Superior temporal gyrus (tissue), 1 donor: ENCODE data around the gene ARID4B.
"Not testable (repeated sequence)": the region's sequence is repeated elsewhere in the genome, so short reads cannot be mapped to it uniquely, and the experiment has no call there.

Source experiments
- DNase-seq: peaks from one replicate; pipeline ENCODE4 v3.0.0-alpha.2; 2016; ENCODE audit errors: extremely low spot score

The ARID4B gene

DNA sequence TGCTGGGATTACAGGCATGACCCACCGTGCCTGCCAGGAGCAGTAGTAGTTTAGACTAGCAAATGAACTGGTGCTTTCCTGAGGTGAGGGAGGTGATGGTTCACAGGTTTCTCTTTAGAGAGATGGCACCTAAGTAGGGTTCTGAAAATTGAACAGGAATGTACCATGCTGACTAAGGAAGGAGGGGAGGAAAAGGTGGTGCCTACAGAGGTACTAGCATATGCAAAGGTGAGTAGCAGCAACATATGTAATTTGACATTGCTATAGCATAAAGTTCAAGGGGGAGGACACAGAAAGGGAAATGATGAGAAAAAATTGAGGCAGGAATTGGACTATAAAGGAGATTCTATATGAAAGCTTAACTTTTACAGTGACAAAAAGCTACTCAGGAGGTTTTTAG is 101.0 kb downstream of the ARID4B start:
- DNase-seq, result no peak

- DNase-seq, result no peak
These were observed 102.7 kb downstream of the ARID4B start for GRCh38 chr1:235225299-235225698.

GRCh38 chr1:235221653-235222375 is 106.2 kb downstream of the ARID4B start:
- no peak for DNase-seq

- DNase-seq, result no peak
These were observed 112.5 kb downstream of the ARID4B start for GRCh38 chr1:235215453-235215852.

- not testable (repeated sequence) for DNase-seq
These were observed 113.0 kb downstream of the ARID4B start for GRCh38 chr1:235214962-235215361.

GRCh38 chr1:235213752-235214151 is 114.2 kb downstream of the ARID4B start:
- DNase-seq, result no peak

DNA sequence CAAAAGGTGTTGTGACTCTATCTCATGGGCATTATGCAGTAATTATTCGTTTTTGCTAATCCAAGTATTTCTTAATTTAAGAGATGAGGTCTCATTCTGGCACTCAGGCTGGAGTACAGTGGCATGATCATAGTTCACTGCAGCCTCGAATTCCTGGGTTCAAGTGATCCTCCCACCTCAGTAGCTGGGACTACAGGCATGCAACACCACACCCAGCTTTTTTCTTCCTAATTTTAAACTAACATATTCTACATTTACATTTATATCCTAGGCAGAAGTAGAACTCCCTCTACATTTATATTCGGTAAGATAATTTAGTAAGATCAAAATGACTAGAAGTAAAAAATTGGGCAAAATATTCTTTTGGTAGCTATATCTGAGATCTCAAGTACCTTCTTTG is 116.5 kb downstream of the ARID4B start:
- no peak for DNase-seq

- no peak for DNase-seq
These were observed 120.8 kb downstream of the ARID4B start for GRCh38 chr1:235207209-235207565.

DNA sequence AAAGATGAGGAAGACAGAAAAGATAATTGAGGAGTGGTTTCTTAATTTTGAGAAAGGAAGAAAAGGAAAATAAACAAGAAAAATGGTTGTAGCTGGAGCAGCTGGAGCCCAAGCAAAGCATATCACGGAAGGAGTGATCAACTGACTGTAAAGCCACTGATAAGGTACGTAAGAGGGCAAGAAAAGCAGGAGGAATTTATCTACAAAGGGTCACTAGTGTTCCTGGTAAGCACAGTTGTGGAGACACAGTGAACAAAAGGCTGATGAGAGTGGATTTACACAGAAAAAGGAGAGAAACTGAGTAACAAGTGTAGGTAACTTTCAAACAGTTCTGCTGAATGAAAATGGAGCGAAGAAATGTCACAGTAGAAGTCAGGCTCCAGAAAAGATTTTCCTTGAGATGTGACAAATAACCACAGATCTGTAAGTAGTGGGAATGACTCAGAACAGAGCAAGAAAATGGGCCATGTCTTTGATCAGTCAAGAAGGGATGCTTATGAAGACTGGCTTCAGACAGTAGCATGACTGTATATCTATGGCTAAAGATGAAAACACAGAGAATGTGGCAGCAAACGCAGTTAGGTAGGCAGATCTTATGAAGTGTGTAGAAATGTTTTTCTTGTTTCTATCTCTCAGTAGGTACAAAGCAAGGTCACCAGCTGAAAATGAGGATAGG is 121.3 kb downstream of the ARID4B start:
- DNase-seq, result no peak

GRCh38 chr1:235205687-235206086 is 122.3 kb downstream of the ARID4B start:
- no peak for DNase-seq

- no peak for DNase-seq
These were observed 124.6 kb downstream of the ARID4B start for GRCh38 chr1:235203428-235203827.

GRCh38 chr1:235202447-235202846 is 125.5 kb downstream of the ARID4B start:
- not testable (repeated sequence) for DNase-seq

DNA sequence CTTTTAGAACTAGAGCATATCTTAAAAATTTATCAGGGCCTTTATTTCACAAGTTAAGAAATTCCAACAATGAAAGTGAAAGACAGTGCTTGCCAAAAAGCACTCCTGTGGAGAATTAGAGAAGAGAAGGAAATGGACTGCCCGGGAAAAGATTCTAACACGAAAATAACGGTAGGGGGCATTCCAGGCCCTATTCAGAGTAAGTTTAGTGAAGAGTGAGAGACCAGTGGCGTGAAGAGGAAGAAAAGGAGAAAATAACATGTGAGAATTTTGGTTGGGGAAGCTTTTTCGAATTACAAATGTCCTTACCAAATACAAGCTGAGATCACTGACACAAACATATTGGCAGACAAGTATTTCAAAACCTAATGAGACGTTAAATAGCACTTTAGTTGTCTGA is 128.5 kb downstream of the ARID4B start:
- peak; percentile 43 for DNase-seq

DNA sequence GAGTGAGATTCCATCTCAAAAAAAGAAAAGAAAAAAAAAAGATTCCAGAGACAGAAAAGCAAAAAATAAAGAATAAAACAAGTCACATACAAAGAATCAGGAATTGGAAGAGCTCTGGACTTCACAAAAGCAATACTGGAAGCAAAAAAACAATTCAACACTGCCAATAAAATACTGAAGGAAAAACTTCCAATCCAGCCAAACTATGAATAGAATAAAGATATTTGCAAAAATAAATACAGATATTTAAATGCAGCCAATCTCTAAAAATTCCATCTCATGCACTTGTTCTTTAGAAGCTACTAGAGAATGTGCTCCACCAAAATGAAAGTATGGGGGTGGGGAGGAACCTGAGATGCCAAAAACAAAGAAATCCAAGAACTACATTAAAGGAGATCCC is 137.5 kb downstream of the ARID4B start:
- no peak for DNase-seq

DNA sequence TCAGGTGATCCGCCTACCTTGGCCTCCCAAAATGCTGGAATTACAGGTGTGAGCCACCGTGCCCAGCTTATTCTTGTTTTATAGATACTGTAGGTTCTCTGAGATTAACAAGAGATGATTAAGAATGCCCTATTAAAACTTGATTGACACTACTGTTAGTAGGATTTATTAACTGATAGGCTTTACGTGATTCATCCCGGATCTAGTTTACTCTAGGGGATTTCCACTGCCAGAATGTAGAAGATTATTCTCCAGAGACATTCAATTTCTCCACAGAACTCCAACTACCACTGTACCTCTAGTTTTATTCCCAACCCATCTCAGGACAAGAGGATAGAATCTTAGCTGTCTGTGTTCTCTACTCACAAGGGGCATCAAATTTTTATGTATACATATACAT is 140.7 kb downstream of the ARID4B start:
- no peak for DNase-seq

- no peak for DNase-seq
These were observed 146.3 kb downstream of the ARID4B start for GRCh38 chr1:235181561-235182245.

DNA sequence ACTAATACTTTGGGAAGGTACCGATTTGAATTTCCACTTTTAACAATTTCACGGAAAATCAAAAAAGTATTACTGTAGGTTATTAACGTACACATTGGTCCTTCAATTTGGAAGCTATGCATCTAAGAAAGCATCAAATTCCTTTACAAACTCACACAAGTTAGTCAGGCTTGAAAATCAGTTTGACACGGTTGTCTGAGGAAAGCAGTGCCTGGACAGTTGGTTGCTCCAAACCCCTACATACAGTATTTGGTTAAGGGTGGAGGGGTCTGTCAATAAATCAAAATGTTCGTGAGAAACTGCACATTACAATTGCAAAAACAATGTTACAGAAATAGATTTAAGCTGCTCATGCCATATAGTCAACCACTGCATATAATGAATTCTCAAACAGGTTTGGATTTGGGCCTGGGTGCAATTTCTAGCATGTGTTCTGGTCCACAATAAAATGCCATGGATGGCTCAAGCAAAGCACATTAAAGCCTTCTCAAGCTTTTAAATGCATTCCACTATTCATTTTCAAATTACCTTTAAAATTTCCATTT is 147.0 kb downstream of the ARID4B start:
- DNase-seq, result no peak

GRCh38 chr1:235176486-235176885 is 151.5 kb downstream of the ARID4B start:
- DNase-seq, result no peak

- DNase-seq, result no peak
These were observed 158.0 kb downstream of the ARID4B start for GRCh38 chr1:235169986-235170385.

DNA sequence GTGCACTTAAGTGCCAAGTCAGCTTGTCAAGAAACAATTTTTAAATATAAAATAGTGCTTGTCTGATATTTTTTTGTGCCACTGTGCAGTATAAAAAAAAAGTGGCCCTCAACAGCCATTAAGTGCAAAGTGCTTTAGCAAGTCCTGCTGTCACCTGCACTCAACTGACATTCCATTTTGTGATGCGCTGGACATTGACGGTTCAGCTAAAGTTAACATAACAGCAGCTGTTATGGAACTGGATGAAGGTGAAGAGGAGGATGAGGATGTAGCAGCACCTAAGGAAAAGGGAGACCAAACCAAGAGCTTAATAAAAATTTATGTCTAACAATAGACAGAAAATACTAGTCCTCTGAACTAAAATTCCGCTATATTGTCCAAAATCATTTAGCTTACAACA is 159.6 kb downstream of the ARID4B start:
- DNase-seq, result no peak

DNA sequence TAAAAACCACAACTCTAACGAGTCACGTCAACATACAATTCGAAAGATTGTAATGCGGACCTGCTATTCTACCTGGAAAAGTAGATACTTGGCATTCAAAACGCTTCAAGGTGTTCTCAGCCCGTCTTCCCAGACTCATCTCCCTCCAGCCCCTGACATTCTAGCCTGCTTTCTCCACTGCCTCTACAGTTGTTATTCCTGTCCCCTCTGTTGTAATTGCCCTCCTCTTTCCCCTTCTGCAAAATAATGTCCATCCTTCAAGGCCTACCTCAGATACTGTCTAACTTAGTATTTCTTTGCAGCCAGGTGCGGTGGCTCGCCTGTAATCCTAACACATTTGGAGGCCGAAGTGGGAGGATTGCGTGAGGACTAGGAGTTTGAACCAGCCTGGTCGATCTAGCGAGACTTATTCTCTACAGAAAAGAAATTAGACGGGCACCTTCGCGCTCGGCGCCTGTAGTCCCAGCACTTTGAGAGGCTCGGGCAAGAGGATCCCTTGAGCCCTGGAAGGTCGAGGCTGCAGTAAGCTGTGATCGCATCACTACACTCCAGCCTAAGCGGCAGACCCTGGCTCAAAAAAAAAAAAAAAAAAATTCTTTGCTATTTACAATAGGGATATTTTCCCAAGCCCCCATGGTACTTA is 166.2 kb downstream of the ARID4B start:
- DNase-seq, result no peak
